ENCODE results near the gene ARHGAP29.
A peak's percentile ranks its signal among the peaks of the same experiment; 100 is the strongest.

Gene ARHGAP29

DNA sequence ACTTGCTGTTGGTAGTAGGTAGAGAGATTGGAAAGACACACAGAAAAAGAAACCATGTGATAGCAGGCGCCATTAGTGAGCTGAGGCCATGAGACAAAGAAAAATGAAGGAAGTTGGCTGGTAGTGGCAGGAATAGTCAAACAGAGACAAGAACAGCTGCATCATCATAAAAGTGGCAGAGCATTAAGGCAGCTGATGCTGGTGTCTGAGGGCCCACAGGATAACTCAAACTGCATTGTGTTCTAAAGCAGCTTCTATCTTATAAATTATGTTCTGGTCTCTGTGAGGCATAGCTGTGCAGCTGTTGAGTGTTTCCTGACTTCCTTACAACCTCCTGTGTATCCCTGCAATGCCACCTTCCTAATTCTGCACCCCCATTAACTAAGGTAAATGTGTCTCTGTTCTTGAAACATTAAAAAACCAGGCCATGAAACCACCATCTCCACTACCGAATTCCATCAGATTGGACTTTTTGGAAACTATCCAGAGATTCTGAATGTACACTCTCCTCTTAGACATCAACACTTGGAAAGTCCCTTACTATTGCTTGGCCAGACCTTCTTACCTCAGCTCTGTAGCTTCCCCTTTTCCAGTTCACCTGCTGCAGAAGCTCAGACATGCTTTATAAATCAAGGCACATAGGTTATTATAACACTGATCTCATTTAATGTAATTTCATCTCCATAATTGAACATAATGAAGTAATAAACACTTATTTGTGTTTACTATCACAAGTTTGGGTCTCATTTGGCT, 23.4 kb upstream of the ARHGAP29 start:
- no peak for DNase-seq

DNA sequence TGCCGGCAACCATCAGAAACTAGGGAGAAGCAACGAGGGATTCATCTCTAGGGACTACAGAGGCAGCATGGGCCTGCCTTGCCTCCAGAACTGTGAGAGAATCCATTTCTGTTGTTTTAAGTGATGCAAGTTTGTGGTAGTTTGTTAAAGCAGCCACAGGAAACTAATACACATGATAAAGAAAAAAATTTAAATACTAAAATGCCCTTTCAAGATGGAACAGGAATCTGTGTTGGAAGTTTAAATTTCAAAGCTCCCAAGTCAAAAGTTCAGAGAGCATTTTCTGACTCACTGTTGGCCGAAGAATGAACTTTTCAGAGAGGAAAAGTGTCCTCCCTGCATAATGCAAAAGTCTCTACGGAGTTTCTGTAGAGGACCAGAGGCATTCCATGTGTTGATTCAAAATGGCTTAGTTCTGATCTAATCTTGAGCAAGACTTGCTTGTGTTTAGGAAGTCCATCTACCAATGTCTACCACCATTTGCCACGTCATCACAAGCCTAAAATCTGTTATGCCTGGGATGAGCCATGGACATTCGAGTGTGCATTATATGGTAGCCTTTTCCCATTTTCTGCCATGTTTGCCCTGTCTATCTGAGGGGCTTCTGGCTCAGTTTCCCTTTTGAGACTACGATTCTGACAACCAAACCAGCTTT, 22.4 kb upstream of the ARHGAP29 start:
- no peak for DNase-seq

DNA sequence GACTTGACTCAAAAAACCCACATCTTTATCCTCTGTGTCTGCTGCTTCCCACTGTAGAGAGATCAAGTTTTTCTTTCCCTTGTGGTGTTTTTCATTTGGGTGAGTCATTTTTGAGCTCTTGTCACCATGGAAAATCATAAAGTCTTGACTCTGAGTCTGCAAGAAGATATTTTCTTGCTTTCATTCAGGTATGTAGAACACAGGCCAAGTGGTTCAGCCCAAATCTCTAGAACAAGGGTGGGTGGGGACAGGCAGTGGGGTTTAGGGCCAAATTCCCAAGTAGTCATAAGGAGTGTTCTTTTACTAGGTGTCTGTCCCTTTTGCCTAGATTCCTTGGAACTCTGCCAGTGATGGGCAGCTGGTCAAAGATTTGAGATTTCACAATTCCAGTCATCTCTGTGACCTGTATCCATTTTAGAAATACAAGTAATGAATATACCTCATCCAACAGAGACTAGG, 21.5 kb upstream of the ARHGAP29 start:
- peak in 1 of 2 experiments; percentile 0 for DNase-seq

DNA sequence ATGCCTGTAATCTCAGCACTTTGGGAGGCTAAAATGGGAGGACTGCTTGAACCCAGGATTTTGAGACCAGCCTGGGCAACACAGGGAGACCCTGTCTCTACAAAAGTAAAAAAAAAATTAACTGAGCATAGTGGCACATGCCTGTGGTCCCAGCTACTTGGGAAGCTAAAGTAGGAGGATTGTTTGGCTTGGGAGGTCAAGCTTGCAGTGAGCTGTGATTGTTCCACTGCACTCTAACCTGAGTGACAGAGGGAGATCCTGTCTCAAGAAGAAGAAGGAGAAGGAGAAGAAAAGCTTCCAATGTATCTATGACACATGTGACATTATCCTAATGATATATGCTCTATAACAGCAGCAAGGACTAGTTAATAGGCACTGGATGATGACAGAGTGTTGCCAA, 20.1 kb upstream of the ARHGAP29 start:
- DNase-seq: no peak

DNA sequence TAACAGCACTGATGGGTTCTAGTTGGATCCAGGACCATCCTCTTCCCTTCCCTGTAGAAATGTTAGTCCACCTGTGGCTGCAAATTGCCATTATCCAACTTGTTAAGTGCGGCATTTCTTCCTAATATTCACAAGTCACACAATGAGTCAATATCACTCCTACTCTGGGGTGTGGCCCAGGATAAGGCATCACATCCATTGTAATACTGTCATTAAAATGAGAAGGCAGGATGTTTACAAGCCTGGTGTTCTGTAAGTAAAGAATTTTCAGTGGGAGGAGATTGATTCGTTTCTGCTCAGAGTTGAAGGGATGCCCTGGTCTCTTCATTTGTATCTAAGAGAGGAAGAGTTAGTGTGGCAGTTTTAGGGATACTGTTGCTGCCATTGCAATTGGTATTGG, 18.1 kb upstream of the ARHGAP29 start:
- DNase-seq: no peak

DNA sequence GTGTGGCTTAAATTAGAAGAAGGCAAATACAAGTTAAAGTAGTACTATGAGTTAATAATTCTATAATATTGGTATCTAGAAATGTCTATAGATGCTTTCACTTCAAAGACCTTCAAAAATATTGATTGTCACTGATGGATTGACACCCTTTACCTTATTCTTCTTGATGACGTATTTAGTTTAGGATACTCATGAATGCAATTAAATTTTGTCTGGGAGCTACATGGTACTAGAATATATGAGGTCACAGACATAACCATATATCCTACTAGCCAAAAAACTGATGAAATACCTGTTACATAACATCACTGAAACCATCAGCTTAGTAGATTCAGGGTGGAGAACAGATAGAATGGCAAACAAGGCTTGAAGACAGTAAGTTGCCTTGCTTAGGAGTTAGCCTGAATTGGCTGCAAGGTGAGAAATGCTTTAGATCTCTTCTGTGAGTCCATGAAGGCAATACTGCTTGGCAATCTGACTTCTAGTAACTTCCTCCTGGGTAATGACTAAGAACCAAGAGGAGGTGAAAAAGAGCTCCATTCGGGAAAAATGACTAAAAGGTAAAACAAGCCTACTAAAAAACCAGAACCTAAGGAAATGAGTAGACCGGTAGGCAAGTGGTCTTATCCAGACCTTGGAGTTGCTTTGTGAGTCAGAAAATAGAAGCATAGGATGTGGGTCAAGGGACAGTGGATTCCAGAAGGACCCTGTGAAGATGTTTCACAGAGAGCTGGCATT, 16.9 kb upstream of the ARHGAP29 start:
- DNase-seq: no peak

DNA sequence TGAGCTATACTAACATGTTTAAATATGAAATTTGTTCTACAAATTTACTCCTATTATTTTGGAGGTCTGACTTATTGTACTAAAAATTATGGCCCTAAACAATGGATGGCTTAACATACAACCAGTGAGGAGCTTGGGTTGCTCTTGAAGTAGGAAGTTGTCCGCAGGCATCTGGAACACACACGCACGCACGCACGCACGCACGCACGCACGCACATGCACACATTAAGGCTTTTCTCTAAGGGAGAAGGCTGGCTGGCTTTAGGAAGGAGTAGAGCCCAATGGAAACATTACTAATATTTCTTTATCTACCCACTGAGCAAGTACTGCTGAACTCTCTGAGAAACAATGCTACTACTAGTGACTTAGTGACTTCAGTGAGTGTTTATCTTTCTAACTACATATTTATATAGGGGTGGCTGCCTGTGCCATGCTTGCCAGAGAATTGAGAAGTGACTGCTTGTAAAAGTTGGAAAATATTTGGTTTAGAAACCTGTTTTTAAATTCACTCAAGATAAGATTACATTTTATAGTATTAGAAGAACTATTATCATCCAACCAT, 16.2 kb upstream of the ARHGAP29 start:
- DNase-seq: no peak

DNA sequence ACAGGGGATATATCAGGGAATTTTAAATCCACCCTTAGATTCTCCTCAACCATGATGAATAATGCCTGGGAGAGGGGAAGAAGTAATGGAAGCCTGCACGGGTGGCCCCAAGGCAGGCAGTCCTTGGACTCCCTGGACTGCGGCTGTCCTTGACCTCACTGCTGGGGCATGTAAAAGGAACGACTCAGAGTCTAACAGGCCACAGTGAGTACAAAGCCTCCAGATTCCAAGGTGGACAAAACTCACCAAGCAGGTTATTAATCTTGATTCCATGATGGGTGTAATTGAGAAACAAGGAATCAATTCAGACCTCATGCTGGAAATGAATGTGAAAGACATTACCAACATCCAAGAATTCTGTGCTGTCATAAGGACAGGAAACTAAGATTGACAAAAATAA, 13.0 kb upstream of the ARHGAP29 start:
- DNase-seq: no peak

DNA sequence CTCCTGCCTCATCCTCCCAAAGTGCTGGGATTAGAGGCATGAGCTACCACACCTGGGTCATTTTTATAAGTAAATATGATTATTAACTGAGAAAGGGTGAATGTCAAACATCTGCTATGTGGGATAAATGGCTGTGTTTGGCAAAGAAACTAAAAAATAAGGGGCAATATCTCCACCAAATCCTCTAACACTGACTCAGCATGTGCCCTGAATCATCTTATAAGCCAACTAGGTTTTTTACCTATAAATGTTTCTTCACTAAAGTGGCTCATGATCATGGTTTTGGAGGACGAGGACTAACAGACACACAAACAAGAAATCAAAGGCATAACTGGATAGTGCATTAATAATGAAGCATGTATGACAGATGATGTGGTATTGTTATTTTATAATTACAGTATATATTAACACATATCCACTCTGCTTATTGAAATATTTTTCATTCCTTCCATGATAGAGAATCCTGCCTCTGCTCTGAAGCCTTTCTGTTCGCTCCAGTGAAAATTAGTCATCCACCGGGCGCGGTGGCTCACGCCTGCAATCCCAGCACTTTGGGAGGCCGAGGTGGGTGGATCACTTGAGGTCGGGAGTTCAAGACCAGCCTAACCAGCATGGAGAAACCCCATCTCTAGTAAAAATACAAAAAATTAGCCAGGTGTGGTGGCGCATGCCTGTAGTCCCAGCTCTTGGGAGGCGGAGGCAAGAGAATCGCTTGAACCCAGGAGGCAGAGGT, 11.7 kb upstream of the ARHGAP29 start:
- no peak for DNase-seq

DNA sequence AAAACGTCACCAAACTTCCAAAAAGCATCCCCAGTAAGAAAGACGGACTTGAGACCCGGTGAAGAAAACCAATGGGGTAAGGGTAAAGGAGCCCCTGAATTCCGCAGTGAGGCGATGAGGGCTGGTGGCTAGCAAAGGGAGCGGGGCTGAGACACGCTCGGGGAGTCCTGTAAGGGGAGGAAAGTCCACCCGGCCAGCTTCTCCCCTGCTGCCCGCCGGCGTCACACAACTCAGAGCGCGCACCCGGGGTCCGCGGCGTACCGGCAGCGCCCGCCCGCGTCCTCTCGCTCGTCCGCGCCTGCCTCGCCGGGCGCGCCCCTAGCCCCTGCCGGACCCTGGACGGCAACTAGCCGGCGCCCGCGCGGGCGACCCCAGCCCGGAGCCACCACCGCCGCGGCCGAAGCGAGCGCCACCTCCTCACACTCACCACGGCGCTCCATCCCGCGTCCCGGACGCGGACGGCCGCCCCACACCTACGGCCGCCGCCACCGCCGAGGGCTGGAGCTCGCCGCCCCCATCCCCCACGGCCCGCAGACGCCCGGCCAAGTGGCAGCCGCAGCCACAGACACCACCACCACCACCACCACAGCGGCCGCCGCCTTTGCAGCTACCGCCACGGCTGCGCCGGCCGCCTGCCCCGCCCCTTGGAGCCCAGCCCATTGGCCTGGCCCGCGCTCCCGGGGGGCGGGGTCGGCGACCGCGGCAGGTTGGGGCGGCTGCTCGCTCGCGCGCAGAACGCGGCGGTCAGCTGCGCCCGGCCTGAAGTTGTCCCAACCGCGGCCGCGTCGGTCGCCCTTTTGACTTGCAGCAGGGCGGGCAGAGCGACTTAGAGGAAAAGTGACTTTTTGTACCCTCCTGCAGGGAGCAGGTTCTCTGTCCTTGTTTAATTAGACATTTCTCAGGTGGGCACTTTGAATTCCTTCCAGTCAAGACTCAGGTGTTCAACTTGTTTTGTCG, 10.0 kb upstream of the ARHGAP29 start:
- peak in 1 of 2 experiments; percentile 53 for DNase-seq

DNA sequence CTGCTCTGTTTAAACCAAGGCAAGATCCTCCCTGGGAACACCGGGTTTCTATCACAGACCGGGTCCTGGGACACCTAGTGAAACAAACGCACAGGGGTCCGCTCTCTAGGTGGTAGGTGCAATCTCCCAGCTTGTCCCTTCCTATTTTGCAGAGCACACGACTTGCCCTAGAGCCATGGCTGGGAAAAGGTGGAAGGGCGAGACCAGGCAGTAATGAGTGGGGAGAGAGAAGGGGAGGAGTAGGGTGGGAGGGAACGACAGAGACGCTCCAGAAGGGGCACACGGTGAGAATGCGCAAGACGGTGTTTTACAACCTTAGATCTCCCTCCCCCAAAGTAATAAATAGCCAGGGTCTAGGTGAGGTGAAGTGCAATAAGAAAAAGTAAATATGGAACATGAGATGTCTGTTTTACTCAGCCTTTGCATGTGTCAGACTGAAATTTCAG, 9.3 kb upstream of the ARHGAP29 start:
- DNase-seq: peak in 1 of 2 experiments; percentile 6

DNA sequence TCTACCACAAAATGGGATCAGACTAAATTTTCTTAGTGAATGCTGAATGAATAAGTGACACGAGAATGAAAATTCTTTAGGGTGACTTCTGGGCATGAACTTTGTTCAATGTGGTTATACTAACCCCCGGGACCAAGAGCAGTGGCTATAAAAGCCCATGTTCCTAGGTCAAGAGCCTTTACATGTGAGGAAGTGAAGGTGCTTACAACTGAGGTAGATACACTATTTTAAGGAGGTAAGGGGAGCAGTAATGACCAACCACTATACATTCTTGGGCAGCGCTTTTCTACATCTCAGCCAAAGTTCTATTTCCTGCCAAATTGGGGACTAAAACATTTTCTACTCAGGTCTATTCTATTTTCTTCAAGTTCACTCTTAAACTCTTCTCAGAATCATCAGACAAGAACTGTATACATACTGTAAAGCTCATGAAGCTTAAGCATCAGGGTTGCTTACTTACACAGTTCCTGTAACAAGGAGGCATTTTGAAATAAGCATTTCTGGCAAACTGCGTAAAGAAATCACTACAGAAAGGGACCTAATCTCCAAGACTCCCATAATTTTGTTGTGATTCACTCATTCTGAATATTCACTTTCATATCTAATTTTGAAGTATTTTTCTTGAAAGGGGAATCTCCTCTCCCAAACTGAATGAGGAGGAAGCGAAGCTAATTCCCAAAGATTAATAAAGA, 8.5 kb upstream of the ARHGAP29 start:
- DNase-seq: no peak

DNA sequence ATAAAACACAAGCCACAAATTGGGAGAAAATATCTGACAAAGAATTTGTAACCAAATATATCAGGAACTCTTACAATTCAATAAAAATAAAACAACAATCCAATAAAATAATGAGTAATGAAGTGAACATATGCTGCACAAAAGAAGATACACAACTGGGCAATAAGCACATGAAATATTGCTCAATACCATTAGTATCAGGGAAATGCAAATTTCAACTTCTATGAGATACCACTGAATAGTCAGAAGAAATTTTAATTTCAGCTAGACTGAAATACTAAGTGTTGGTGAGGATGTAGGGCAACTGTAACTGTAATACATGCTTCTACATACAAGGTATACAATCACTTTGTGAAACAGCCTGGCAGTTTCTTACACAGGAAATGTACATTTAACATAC, 7.4 kb upstream of the ARHGAP29 start:
- no peak for DNase-seq

DNA sequence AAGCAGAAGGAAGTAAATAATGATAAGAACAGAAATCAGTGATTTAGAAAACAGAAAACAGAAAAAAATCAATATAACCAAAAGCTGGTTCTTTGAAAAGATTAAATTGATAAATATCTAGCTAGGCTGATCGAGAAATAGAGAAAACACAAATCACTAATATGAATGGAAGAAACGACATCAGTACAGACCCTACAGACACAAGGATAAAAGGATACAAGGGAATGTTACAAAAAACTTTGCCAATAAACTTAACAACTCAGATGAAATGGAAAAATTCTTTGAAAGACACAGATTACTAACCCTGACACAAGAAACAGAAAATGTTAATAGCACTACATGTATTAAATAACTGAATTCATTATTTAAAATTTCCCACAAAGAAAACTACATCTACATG, 6.3 kb upstream of the ARHGAP29 start:
- no peak for DNase-seq

DNA sequence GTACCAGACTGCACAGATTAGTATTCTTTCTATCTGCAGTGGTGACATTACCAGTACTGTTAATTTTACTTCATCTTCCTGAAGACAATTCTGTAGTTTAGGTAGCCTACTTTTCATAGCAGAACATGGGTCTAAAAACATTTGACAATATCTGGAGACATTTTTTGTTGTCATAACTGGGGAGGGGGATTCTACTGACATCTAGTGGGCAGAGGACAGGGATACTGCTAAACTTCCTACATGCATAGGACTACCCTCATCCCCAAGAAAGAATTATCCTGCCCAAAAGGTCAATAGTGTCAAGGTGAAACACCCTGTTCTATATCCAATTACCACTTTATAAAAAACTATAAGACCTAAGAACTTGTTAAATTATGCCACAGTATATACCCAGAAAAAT, 3.4 kb upstream of the ARHGAP29 start:
- DNase-seq: peak in 1 of 2 experiments; percentile 65

DNA sequence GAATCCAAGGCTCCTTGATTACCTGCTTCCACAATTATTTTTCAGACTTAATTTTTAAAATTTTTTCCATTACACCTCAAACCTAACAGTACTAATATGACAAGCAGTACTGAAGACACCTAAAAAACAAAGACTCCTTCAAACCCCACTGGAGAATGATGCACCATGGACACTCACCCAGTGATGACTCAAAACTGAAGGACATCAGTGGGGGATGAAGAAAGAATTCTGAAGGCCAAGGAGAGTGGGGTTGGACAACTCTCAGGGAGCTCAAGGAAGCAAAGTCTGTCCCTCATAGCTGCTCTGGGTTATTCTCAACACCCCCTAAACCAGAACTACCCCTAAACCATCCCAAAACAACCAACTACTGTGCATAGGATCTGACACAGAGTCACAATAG, 2.4 kb upstream of the ARHGAP29 start:
- no peak for DNase-seq

DNA sequence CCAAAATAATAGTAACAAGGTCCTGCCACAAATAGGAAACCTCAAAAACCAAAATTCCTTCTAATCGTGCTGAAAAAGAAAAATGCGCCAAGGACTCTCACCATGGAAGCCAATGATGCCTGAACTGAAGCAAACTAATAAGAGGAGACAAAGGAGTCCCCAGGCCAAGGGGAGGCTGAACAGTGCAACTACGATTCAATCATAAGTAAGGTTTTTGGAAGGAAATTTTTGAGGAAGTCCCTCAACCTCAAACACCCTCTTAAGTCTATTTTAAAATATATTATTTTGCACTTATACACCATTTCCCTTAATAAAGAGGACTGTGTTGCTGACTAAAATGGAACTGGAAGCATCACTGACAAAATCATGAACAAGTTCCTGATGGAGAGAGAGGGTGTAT, 1.7 kb upstream of the ARHGAP29 start:
- no peak for DNase-seq

DNA sequence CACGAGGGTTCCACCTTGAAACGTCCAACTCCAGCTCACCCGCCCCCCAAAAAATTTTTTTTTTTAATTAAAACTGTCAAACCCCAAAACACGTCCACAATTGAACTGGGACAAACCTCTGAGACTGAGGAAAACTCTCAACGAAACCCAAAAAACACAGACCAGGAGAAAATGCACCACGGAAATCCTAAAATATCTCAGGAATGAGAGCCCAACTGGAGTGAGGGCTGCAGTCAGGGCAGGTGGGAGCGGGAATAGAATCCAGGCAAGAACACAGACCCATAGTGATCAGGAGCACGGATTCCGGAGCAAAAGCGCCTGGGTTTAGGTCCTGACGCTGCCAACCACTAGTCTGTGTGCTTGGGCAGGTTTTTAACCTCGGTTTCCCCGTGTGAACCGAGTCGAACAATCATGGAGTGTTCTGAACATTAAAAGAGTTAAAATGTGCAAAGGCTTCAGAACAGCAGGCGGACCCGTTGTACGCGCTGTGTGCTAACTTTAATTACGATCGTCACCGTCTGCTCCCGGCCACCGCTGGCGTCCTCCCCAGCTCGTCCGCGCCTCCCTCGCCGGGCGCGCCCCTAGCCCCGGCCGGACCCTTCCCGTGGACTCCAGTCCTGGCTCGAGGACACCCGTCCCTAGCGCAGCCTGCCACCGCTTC, 624 bp downstream of the ARHGAP29 start:
- DNase-seq: peak; percentile 12 to 64

DNA sequence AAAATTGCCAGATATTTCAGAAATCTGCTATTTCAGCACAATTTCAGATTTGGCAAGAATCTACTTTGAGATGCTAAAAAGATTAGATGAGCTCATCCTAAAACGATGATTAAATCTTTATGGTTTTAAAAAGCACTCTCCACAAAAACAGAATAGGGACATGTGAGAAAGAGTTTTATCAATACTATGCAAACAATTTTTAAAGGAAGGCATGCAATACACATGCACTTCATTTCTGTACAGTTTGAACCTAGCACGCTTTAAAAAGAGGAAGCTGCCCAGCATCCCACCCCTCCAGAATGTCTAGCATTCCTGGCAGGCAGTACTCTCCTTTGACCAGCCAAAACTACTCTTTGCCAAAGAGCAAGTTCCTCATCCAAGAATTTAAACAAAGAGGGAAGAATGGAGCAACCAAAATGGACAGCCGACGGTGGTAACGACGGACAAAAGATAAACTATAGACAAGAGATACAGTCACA, 1.3 kb downstream of the ARHGAP29 start:
- no peak for DNase-seq
